GM18499 (cell line): ENCODE measurements around the gene TOMM20.
"Not testable (repeated sequence)": the region's sequence is repeated elsewhere in the genome, so short reads cannot be mapped to it uniquely, and the experiment has no call there.

Source experiments
- ATAC-seq: cut with Tn5 transposase; IDR thresholded peaks from one replicate; pipeline ENCODE4 v1.9.1; 2021; ENCODE audit warnings: moderate number of reproducible peaks; ENCODE audit not compliant: insufficient read depth, unreplicated experiment

The TOMM20 gene

GRCh38 chr1:235128456-235129328 is at the start of gene TOMM20:
Gene TOMM20 (minus strand): TSS chr1:235128837. CDS start chr1:235128715, 122 bp downstream.
- ATAC-seq = peak; percentile 85

- no peak for ATAC-seq
These were observed 47.8 kb upstream of the TOMM20 start for GRCh38 chr1:235176486-235176885.

GRCh38 chr1:235169986-235170385 is 41.3 kb upstream of the TOMM20 start:
- ATAC-seq = no peak

- ATAC-seq = no peak
These were observed 39.7 kb upstream of the TOMM20 start for GRCh38 chr1:235168375-235168774.

GRCh38 chr1:235161685-235162327 is 33.2 kb upstream of the TOMM20 start:
- ATAC-seq = no peak

GRCh38 chr1:235160957-235161684 is 32.5 kb upstream of the TOMM20 start, which contains the start of gene RBM34:
Gene RBM34 (minus strand): TSS chr1:235161250. CDS start chr1:235161226, 24 bp downstream.
- ATAC-seq = peak; percentile 68

- no peak for ATAC-seq
These were observed 31.8 kb upstream of the TOMM20 start for GRCh38 chr1:235160383-235160956.

GRCh38 chr1:235159930-235160329 is 31.3 kb upstream of the TOMM20 start:
- not testable (repeated sequence) for ATAC-seq

GRCh38 chr1:235159284-235159683 is 30.6 kb upstream of the TOMM20 start:
- ATAC-seq = not testable (repeated sequence)

- no peak for ATAC-seq
These were observed 30.0 kb upstream of the TOMM20 start for GRCh38 chr1:235158680-235159079.

GRCh38 chr1:235157150-235157549 is 28.5 kb upstream of the TOMM20 start:
- ATAC-seq = no peak

- ATAC-seq = no peak
These were observed 28.1 kb upstream of the TOMM20 start for GRCh38 chr1:235156740-235157139.

- ATAC-seq = no peak
These were observed 27.6 kb upstream of the TOMM20 start for GRCh38 chr1:235156265-235156664.

- ATAC-seq = no peak
These were observed 23.6 kb upstream of the TOMM20 start for GRCh38 chr1:235152235-235152634.

- no peak for ATAC-seq
These were observed 22.4 kb upstream of the TOMM20 start for GRCh38 chr1:235151033-235151432.

- no peak for ATAC-seq
These were observed 21.2 kb upstream of the TOMM20 start for GRCh38 chr1:235149824-235150223.

- no peak for ATAC-seq
These were observed 18.6 kb upstream of the TOMM20 start for GRCh38 chr1:235147269-235147668.

GRCh38 chr1:235145639-235146038 is 17.0 kb upstream of the TOMM20 start:
- ATAC-seq = no peak

- no peak for ATAC-seq
These were observed 14.4 kb upstream of the TOMM20 start for GRCh38 chr1:235142991-235143390.

- ATAC-seq = no peak
These were observed 10.7 kb upstream of the TOMM20 start for GRCh38 chr1:235139315-235139714.
